Activated CD8-positive, alpha-beta T cell treated with anti-CD3 and anti-CD28 coated beads for 36 hours (primary cell): ENCODE data around the gene USF3. TPM values are rescaled to one million over a fixed set of nuclear protein-coding genes. Genes with fewer than 3 reads are reported as not detected.

Source experiments
- ATAC-seq: fragments of 200-7000 bp; cut with Tn5 transposase; one replicate; pipeline ENCODE4 v1.10.0; 2021; ENCODE audit warnings: mild to moderate bottlenecking, moderate library complexity
- CTCF ChIA-PET: fragments of 350-600 bp; sonication (Branson Sonifier 250); formaldehyde crosslinking; loops from one replicate; lab custom pipeline; 2021; ENCODE audit warnings: antibody characterized with exemption; lab: Charles Lee
- POLR2A ChIA-PET: fragments of 350-600 bp; sonication (Branson Sonifier 250); formaldehyde crosslinking; loops from one replicate; lab custom pipeline; 2021; ENCODE audit warnings: antibody characterized with exemption; lab: Charles Lee
- DNase-seq: peaks from one replicate; pipeline ENCODE4 v3.0.0-alpha.2; 2020
- H3K27ac Mint-ChIP-seq: one replicate; pipeline ENCODE4 v1.8.0; 2021; ENCODE audit warnings: mild to moderate bottlenecking, mixed read lengths
- H3K27me3 Mint-ChIP-seq: one replicate; pipeline ENCODE4 v1.8.0; 2021; ENCODE audit warnings: mixed read lengths
- H3K36me3 Mint-ChIP-seq: one replicate; pipeline ENCODE4 v1.8.0; 2021; ENCODE audit warnings: low read depth, mixed read lengths
- H3K4me1 Mint-ChIP-seq: one replicate; pipeline ENCODE4 v1.8.0; 2021; ENCODE audit warnings: low read depth, mixed read lengths
- H3K4me3 Mint-ChIP-seq: one replicate; pipeline ENCODE4 v1.8.0; 2021; ENCODE audit warnings: mild to moderate bottlenecking, moderate library complexity, mixed read lengths
- H3K9me3 Mint-ChIP-seq: one replicate; pipeline ENCODE4 v1.8.0; 2021; ENCODE audit warnings: mixed read lengths
- CTCF ChIP-seq: fragments of 200-600 bp; IDR thresholded peaks from one replicate; pipeline ENCODE4 v1.8.0; 2022; ENCODE audit warnings: antibody characterized with exemption, mild to moderate bottlenecking
- intact Hi-C: fragments of 100-400 bp; cut with micrococcal nuclease; formaldehyde crosslinking; loops from one replicate; pipeline ENCODE4 v1.10.0; 2022
- total RNA-seq, 2 experiments: library from RNA; stranded (reverse); gene quantifications; one replicate each; pipeline ENCODE4 v1.2.3, GENCODE V29; 2021

Gene USF3, protein sequence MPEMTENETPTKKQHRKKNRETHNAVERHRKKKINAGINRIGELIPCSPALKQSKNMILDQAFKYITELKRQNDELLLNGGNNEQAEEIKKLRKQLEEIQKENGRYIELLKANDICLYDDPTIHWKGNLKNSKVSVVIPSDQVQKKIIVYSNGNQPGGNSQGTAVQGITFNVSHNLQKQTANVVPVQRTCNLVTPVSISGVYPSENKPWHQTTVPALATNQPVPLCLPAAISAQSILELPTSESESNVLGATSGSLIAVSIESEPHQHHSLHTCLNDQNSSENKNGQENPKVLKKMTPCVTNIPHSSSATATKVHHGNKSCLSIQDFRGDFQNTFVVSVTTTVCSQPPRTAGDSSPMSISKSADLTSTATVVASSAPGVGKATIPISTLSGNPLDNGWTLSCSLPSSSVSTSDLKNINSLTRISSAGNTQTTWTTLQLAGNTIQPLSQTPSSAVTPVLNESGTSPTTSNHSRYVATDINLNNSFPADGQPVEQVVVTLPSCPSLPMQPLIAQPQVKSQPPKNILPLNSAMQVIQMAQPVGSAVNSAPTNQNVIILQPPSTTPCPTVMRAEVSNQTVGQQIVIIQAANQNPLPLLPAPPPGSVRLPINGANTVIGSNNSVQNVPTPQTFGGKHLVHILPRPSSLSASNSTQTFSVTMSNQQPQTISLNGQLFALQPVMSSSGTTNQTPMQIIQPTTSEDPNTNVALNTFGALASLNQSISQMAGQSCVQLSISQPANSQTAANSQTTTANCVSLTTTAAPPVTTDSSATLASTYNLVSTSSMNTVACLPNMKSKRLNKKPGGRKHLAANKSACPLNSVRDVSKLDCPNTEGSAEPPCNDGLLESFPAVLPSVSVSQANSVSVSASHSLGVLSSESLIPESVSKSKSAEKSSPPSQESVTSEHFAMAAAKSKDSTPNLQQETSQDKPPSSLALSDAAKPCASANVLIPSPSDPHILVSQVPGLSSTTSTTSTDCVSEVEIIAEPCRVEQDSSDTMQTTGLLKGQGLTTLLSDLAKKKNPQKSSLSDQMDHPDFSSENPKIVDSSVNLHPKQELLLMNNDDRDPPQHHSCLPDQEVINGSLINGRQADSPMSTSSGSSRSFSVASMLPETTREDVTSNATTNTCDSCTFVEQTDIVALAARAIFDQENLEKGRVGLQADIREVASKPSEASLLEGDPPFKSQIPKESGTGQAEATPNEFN (N-terminal part only)
- total RNA-seq, result 10 to 100 TPM; 11.3 to 11.9 TPM

DNA sequence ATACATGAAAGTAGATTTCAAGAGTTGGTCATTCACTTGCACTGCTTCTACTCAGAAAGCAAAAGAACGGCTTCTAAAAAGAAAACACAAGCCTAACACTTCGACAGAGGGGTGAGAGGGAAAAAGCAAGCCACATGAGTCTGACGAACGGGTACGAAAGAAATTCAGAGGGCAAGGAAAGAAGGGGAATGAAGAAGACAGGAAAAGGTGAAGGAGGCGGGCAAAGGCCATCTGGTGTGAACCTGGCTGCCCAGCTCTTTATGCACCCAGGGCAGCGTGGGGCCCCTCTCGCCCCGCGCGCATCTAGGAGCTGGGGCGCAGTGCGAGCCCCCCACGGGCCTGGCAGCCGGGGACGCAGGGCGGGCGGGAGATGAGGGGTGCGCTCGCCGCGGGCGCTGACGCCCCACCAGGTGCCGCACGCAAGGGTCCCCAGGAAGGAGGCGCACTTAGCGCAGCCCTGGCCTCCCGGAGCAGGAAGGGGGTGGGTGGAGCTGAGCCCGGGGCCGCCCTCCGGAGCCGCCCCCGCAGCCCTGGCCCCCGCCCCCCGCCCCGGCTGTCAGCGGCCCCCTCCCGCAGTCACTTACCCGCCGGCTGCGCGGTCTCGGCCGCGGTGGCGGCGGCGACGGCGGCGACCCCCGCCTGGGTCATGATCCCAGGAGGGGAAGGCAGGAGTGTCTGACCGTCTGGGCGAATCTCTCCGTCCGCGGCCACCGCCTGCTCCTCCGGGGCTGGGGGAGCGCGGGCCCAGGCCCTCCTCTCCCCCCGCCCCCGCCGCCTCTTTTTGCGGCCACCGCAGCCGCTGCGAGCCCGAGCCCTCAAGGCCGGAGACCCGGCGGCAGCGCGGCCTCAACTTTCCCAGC is at the start of gene USF3:
TSS of gene USF3 (minus strand) at position 857 of the 860 bp plus-strand sequence. CDS start 21,764 bp downstream, outside the sequence.
- ATAC-seq (peak; percentile 72), DNase-seq (peak; percentile 87)
- Mint-ChIP-seq H3K27ac (peak within 1 kb of the TSS; percentile 100), H3K27me3 (no peaks in the 10 kb centered on the region), H3K4me3 (peak within 1 kb of the TSS; percentile 99), H3K9me3 (no peaks in the 10 kb centered on the region), H3K36me3 (peaks cover 1% of the 10 kb centered on the region), H3K4me1 (peaks cover 25% of the 10 kb centered on the region)
- TF ChIP-seq CTCF, result no peak
- intact Hi-C loops, result no loop called here
- CTCF ChIA-PET, result interaction anchor here (1.2 to 1.5 kb wide), 2 partner anchors 49 to 149 kb away, joined by 4 to 9 read pairs; no protein-coding TSS in a partner anchor
- POLR2A ChIA-PET, result interaction anchor here (0.5 to 1.2 kb wide), 6 partner anchors 26 to 255 kb away, joined by 3 to 7 read pairs (median 4); partner anchors contain the start of gene ATP6V1A

GRCh38 chr3:113745756-113746547 is 49.5 kb upstream of the USF3 start, which contains the start of gene NAA50:
NAA50 (minus strand) TSS chr3:113746249; CDS start chr3:113745949, 300 bp downstream.
- H3K27ac Mint-ChIP-seq, result peak within 1 kb of the TSS; percentile 100
- H3K27me3 Mint-ChIP-seq, result no peaks in the 10 kb centered on the region
- DNase-seq, result peak; percentile 95
- no peak for TF ChIP-seq CTCF
- peaks cover 40% of the 10 kb centered on the region for H3K36me3 Mint-ChIP-seq
- peak; percentile 74 for ATAC-seq
- H3K4me3 Mint-ChIP-seq, result peak within 1 kb of the TSS; percentile 98
- ChIA-PET CTCF (interaction anchor here (0.8 to 3.2 kb wide), 14 partner anchors 10 to 310 kb away, joined by 3 to 44 read pairs (median 6); partner anchors contain the start of genes CCDC191, QTRT2, SPICE1 and USF3), POLR2A (interaction anchor here (0.6 to 3.2 kb wide), 22 partner anchors 9 to 468 kb away, joined by 3 to 26 read pairs (median 5); partner anchors contain the start of genes SPICE1 and USF3)
- H3K4me1 Mint-ChIP-seq, result peaks cover 63% of the 10 kb centered on the region
- H3K9me3 Mint-ChIP-seq, result no peaks in the 10 kb centered on the region
- intact Hi-C loops, result loop anchor here (5.0 to 10.0 kb wide), 2 partner anchors 231 to 311 kb away; partner anchors contain the start of genes CCDC191, QTRT2 and SPICE1

DNA sequence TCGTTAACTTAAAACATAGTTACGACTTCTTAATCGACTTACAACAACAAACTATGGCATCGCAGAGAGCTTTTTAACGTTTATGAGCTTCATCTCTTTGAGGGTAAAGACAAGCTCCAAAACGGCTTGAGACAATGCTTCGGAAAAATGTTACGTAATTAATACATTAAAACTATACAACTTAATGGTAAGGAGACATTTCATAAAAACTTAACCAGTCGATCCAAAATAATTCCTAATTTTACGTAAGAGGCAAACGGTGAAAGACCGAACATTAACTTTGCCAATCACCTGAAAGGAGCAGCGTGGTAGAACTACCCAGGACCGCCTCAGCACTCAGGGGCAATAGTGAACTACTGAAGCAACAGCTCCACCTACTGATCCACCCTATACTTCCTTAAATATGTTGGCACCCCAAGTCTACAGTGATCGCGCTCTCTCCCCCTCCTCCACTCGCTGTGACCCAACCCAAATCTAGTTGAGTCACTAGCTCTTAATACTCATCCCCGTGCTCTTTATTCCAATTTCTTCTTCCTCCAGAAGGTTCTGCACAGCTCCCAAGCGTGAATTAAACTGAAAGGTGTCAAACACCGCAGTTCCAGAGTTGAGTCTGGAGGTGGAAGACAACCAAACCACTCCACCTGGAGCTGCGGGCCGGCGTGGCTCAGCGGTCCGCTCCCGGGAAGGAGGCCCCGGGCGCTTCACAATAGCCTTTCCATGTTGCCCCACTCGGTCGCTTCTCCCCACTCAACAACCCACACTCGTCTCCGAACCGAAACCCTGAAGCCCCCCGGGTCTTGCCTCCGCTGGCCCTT is 48.7 kb upstream of the USF3 start:
- H3K4me3 Mint-ChIP-seq, result peak overlapping the region; percentile 98
- POLR2A ChIA-PET, result interaction anchor here (0.6 to 3.2 kb wide), 18 partner anchors 10 to 786 kb away, joined by 3 to 26 read pairs (median 5); partner anchors contain the start of gene SPICE1
- ATAC-seq (peak; percentile 72), DNase-seq (peak; percentile 90)
- CTCF ChIA-PET, result interaction anchor here (0.7 to 3.2 kb wide), 20 partner anchors 10 to 311 kb away, joined by 3 to 44 read pairs (median 4); partner anchors contain the start of genes CCDC191, QTRT2, SPICE1 and USF3
- H3K36me3 Mint-ChIP-seq, result peaks cover 41% of the 10 kb centered on the region
- H3K9me3 Mint-ChIP-seq, result no peaks in the 10 kb centered on the region
- intact Hi-C loops, result loop anchor here (5.0 to 10.0 kb wide), 2 partner anchors 230 to 312 kb away; partner anchors contain the start of genes CCDC191, QTRT2 and SPICE1
- peak; percentile 52 for TF ChIP-seq CTCF
- peak overlapping the region; percentile 100 for H3K27ac Mint-ChIP-seq
- H3K4me1 Mint-ChIP-seq, result peaks cover 65% of the 10 kb centered on the region
- no peaks in the 10 kb centered on the region for H3K27me3 Mint-ChIP-seq
